Astrocyte of the cerebellum (primary cell): ENCODE results near the gene MYBPC2.
A peak's percentile ranks its signal among the peaks of the same experiment; 100 is the strongest.

ENCODE experiments used
- DNase-seq: peaks from one replicate; pipeline ENCODE4 v3.0.0-alpha.2; 2011; ENCODE audit warnings: low read depth
- H3K4me3 ChIP-seq: 2 replicates; pipeline ENCODE4 v1.5.1; 2011; ENCODE audit warnings: mild to moderate bottlenecking, low read depth, low read length, moderate library complexity
- in situ Hi-C: cut with HindIII; loops from 2 replicates; pipeline ENCODE4 v1.10.0; 2017; ENCODE audit warnings: low sequenced_read_pairs
- TF ChIP-seq, protein P1 (sequence below): IDR thresholded peaks from 2 replicates; pipeline ENCODE4 v1.5.1; 2012; ENCODE audit warnings: low read length, low read depth, moderate library complexity, mild to moderate bottlenecking; ENCODE audit errors: missing control alignments

The MYBPC2 gene

GRCh38 chr19:50422397-50423278, 10.1 kb upstream of the MYBPC2 start:
- DNase-seq, result no peak
- no peak overlapping the region for H3K4me3 ChIP-seq
- in situ Hi-C loops, result no loop called here
- TF ChIP-seq, protein P1, sequence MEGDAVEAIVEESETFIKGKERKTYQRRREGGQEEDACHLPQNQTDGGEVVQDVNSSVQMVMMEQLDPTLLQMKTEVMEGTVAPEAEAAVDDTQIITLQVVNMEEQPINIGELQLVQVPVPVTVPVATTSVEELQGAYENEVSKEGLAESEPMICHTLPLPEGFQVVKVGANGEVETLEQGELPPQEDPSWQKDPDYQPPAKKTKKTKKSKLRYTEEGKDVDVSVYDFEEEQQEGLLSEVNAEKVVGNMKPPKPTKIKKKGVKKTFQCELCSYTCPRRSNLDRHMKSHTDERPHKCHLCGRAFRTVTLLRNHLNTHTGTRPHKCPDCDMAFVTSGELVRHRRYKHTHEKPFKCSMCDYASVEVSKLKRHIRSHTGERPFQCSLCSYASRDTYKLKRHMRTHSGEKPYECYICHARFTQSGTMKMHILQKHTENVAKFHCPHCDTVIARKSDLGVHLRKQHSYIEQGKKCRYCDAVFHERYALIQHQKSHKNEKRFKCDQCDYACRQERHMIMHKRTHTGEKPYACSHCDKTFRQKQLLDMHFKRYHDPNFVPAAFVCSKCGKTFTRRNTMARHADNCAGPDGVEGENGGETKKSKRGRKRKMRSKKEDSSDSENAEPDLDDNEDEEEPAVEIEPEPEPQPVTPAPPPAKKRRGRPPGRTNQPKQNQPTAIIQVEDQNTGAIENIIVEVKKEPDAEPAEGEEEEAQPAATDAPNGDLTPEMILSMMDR, result no peak

DNA sequence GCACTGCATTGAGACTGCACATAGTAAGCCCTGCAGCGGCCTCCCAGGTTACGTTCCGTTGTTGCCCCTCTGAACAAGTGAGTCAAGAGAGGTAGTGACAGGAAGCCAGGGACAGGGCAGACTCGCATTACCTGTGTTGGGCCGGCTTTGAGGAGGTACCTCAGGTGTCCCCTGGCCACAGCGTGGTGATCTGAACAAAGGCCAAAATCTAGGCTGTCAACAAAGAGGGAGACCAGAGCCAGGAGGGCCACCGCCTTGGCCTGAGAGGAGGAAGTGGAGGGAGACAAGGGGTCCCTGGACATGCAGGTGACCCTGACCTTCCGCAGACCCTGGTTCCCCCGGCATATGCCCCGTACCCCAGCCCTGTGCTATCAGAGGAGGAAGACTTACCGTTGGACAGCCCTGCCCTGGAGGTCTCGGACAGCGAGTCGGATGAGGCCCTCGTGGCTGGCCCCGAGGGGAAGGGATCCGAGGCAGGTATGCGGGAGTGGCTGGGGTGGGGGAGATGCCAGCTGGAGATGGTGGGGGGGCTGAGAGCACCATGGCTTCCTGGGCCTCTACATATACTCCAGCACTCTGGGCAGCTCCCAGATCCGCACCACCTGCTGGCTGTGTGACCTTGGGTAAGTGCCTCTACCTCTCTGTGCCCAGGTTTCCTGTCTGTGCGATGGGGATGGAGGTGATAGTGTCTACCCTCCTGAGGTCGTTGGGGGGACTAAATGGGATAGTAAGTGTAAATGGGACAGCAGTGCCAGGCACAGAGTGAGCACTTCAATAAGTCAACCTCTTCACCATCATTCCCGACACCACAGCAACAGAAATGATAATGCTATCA, 9.2 kb upstream of the MYBPC2 start:
- DNase-seq, result no peak
- no peak overlapping the region for H3K4me3 ChIP-seq
- TF ChIP-seq, protein P1, result no peak
- in situ Hi-C loops, result no loop called here

GRCh38 chr19:50425581-50425980, 7.1 kb upstream of the MYBPC2 start:
- H3K4me3 ChIP-seq, result no peak overlapping the region
- DNase-seq, result no peak
- in situ Hi-C loops, result no loop called here
- TF ChIP-seq, protein P1, result no peak

GRCh38 chr19:50427318-50427925, 5.3 kb upstream of the MYBPC2 start:
- peak overlapping the region; percentile 27 for H3K4me3 ChIP-seq
- in situ Hi-C loops, result no loop called here
- TF ChIP-seq, protein P1, result no peak
- DNase-seq, result no peak

GRCh38 chr19:50427997-50428425, 4.7 kb upstream of the MYBPC2 start:
- TF ChIP-seq, protein P1, result no peak
- in situ Hi-C loops, result no loop called here
- peak; percentile 42 for DNase-seq
- H3K4me3 ChIP-seq, result peak overlapping the region; percentile 27

DNA sequence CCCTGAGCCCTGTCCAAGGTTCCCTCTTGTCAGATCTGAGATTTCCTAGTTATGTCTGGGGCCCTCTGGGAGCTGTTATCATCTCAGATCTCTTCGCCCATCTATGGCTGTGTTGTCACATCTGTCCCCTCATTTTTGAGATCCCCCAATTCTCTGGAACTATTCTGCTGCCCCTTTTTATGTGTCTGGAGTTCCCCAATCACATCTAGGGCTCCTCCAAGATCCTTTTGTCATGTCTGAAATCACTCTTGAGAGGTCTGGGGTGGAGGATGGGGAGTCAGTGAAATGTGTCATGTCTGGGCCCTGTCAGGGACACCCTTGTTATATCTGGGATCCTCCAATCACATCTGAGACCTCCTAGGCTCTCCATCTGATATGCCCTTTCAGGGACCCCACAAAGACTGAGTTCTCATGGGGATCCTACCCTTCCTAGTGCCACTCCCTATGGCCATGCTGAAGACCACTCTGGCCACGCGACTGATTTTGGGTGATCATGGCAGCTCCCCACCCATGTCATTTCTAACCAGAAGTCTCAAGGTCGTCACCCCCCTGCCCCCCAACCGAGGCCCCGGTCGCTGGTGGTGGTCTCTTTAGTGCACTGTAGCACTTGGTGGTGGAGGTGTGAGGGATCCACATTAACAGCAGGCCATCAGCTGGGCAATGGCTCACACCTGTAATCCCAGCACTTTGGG, 3.8 kb upstream of the MYBPC2 start:
- TF ChIP-seq, protein P1, result no peak
- no peak for DNase-seq
- in situ Hi-C loops, result no loop called here
- no peak overlapping the region for H3K4me3 ChIP-seq
